Medulla oblongata (tissue), 1 donor: ENCODE results near the gene EVI2A.
"Not testable (repeated sequence)": the region's sequence is repeated elsewhere in the genome, so short reads cannot be mapped to it uniquely, and the experiment has no call there.

Experiments used
- DNase-seq: peaks from one replicate; pipeline ENCODE4 v3.0.0-alpha.2; 2015; ENCODE audit errors: extremely low spot score

The EVI2A gene

GRCh38 chr17:31312223-31312622, 9.2 kb downstream of the EVI2A start:
- DNase-seq = not testable (repeated sequence)

DNA sequence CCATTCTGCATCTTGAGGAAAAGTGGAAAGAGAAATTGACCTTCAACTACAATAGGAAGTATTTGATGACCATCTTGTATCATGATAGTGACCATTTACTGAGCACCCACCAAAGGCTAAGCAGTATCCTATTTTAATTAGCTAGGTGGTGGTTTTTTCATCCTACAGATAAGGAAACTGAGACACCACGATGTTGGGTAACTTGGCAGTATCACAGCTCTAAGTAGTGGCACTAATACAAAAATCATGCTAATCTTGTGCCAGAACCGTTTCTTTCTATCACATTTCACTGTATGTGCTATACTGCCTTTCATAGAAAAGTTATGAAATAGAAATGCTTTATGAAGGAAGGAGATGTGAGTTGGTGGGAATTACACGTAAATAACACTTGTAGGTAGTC, 9.9 kb downstream of the EVI2A start:
- DNase-seq = no peak

GRCh38 chr17:31310886-31311285, 10.5 kb downstream of the EVI2A start:
- DNase-seq = no peak

- DNase-seq = peak; percentile 38
Measured at GRCh38 chr17:31310260-31310659, 11.2 kb downstream of the EVI2A start.

- peak; percentile 60 for DNase-seq
Measured at GRCh38 chr17:31309556-31309955, 11.9 kb downstream of the EVI2A start.

- peak; percentile 44 for DNase-seq
Measured at GRCh38 chr17:31308372-31309334, 12.8 kb downstream of the EVI2A start.

DNA sequence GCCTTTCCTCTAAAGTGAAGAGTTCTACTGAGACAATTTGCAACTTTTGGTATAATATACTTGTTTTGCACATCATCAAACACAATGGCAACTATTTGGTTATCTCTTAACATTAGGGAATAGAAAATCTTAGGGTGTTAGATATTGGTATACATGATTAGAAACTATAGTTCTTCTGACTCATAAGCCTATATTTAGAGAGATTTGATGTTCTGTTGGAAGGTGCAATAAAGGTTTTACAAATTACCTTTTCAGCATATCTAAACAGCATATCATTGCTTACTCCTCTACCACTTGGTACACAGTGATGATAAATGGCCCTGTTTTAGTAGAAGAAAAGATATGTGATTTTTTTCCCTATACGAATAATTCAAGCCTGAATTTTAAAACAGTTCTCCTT, 13.8 kb downstream of the EVI2A start:
- no peak for DNase-seq

- no peak for DNase-seq
Measured at GRCh38 chr17:31299624-31300023, 21.8 kb downstream of the EVI2A start.

DNA sequence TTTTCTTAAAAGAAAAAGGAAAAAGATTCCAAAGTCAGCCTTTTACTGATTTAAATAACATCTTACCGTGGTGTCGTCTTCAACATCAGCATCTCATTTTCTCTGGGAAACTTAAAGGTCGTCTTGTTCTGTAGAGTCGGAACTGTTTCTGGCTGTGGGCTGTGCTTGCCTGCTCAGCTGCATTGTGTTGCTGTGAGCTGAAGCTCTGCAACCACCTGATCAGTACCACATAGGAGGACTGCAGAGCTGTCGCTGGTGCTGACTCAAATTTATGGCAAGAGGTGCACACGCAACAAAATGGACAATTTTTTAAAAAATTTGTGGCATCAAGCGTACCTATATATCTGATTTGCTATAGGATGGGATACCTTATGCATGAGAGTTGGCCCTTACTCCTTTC, 24.3 kb downstream of the EVI2A start, which contains the start of gene OMG:
OMG (minus strand) TSS at position 150 of the 400 bp plus-strand sequence. CDS start 908 bp downstream, outside the sequence.
- peak; percentile 90 for DNase-seq

- DNase-seq = peak; percentile 74
Measured at GRCh38 chr17:31296142-31296541, 25.3 kb downstream of the EVI2A start.

- DNase-seq = peak; percentile 48
Measured at GRCh38 chr17:31295489-31295871, 25.9 kb downstream of the EVI2A start.

DNA sequence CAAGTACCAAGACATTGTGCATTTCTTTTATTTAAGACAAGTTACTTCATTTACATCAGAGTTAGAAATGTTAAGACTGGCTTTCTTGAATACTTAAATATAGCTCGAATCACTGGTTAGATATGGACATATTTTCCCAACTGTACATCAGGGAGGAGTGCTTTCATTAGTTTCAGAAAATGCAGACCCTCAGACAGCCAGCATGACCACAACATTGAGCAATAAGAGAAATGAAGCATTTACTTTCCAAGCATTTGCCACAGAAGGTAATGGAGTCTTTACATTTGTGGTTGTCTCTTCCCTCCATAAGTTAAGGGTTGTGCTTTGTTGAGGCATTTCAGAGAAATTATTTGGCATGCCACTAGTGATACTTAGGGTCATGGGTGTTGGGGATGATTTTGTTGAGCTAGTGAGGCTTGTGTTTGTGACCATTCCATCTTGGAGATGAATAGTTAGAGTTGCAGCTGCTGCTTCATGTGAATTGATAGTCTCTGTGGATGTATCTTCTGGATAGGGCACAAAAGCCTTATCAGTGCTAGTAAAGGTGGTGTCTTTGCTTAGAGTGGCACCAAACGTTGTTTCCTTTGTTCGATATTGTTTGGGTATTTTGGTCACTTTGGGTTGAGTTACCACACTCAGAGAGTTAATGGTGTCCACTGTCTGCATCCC, 26.5 kb downstream of the EVI2A start:
- peak; percentile 37 for DNase-seq

DNA sequence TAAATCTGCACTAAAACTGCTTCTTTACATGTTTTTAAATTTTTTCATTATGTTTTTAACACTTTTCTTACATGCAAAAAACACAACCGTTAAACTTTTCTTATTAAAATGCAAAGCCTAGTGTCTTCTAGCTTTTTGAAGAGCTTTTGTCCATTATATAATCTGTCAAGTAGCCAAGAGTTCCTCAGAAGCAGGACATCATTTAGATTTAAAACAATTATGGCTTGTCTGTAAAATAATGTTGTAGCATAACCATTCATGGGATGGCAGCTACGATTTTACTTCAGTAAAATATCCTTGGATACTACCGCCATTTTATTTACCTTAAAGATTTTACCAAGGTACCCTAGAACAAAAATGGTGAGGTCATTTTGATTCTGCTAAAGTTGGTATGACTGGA, 27.2 kb downstream of the EVI2A start:
- DNase-seq = peak; percentile 61

- no peak for DNase-seq
Measured at GRCh38 chr17:31293581-31293980, 27.8 kb downstream of the EVI2A start.

DNA sequence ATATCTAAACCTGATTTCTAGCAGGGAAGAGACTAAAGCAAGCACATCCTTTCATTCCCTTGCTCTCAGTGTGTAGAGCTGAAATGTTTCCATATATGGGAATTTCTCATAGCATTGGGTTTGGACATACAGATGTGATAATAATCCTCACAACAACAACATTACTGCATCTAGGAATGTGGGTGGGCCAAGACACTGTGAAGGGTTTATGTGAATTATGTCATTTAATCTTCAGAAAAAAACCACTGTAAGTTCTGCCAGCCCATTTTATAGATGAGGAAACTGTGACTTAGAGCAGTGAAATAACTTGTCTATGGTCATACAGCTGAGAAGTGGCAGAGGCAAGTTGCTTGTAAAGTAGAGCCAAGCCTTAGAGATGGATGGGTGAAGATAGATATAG, 29.6 kb downstream of the EVI2A start:
- DNase-seq = no peak

GRCh38 chr17:31289790-31290189, 31.6 kb downstream of the EVI2A start:
- no peak for DNase-seq

DNA sequence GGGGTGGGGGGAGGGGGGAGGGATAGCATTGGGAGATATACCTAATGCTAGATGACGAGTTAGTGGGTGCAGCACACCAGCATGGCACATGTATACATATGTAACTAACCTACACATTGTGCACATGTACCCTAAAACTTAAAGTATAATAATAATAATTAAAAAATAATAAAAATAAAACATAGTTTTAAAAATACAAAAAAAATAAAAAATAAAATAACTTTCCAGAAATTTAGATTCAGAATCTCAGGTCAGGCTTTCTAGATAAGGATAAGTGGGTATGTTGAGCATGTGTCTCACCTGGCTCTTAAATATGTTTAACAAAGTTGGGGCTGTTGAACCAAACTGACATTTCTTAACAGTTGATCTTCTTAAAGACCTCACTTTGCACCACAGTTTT, 33.5 kb downstream of the EVI2A start:
- not testable (repeated sequence) for DNase-seq

DNA sequence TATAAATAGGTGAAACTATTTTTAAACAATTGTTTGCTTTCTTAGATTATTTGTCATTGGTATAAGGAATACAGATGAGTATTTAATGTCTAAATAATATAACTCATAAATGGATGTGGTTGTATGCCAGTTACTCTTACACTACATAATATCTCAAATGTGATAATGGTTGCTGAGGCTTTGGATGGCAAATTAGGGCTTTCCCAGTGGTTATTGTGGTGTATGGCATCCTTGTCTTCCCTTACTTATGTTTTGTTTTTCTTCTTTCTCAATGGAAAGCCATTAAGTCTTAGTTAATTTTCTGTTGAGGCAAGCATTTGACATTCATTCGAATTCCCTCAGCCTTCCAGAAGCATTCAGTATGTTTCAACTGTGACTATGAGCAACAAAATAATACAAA, 34.8 kb downstream of the EVI2A start:
- DNase-seq = no peak

- DNase-seq = no peak
Measured at GRCh38 chr17:31283841-31284240, 37.6 kb downstream of the EVI2A start.

- no peak for DNase-seq
Measured at GRCh38 chr17:31281061-31281460, 40.4 kb downstream of the EVI2A start.

GRCh38 chr17:31279401-31279800, 42.0 kb downstream of the EVI2A start:
- DNase-seq = no peak

DNA sequence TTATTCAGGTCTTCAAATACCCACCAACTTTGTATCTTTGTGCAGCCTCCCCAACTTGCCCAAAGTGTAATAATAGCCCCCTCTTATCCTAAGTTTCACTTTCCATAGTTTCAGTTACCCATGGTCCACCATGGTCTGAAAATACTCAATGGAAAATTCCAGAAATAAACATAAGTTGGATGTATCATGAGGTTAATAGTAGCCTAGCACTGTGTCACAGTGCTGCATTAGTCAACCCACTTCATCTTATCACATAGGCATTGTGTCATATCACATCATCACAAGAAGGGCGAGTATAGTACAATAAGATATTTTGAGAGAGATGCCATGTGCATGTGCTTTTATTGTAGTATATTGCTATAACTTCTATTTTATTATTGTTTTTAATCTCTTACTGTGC, 46.3 kb downstream of the EVI2A start:
- no peak for DNase-seq

GRCh38 chr17:31274252-31274651, 47.2 kb downstream of the EVI2A start:
- no peak for DNase-seq
